Measurements from ENCODE around the gene TLK1.

TLK1 gene

DNA sequence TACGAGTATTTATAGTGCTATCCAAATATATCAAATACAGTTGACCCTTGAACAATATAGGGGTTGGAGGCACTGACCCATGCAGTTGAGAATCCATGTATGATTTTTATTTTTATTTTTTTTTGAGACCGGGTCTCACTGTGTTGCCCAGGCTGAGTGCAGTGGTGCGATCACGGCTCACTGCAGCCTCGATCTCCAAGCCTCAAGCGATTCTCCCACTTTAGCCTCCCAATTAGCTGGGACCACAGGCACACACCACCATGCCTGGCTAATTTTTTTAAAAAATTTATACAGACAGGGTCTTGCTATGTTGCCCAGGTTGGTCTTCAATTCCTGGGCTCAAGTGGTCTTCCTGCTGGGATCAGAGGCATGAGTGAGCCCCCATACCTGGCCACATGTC lies 161.0 kb downstream of the TLK1 start:
- no peak for DNase-seq (ENCODE audit: low read depth)

DNA sequence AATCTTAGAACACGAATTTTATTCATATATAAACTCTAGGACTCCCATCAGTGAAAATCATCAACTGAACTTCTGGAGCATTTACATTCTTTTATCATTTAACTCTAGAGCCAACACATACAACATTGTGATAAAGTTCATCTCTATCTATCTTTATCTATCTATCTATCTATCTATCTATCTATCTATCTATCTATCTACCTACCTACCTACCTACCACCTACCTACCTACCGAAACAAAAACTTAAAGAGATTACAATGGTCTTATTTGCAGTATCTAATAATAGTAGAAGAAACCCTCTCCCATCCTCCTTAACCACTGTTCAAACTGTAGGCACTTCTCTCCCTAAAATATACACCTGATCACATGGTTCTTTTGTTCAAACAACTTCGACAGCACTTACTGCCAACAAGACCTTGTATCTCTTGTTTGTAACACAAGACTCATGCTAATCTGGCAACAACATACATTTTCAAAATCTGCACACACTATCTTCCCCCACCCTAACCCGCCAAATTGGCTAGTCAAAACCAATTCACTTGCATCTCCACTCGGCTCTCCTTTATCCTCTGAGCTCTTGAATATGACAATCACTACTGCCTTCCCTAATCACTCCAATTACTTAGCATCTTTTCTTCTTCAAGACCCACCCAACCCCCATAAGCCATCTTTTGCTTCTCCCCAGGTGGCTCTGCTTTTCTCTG lies 162.6 kb downstream of the TLK1 start:
- DNase-seq (ENCODE audit: low read depth) = no peak

DNA sequence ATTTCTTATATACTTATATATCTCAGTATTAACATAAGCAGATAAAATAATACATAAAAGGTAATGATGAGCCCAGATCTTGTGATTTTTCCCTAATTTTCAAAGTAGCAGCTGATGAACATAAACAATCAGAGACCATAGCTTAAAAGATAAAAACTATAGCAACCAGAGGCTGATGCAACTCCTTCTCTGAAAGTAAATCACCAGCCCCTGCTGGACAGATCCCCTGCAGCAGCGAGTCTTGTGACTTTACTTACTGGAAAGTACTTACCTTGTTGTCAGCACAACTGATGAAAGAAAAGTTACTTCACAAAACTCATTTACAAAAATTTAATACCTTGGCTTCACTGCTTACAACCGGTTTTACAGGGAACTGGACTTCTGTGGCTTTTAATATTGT lies 164.4 kb downstream of the TLK1 start:
- DNase-seq (ENCODE audit: low read depth) = no peak

DNA sequence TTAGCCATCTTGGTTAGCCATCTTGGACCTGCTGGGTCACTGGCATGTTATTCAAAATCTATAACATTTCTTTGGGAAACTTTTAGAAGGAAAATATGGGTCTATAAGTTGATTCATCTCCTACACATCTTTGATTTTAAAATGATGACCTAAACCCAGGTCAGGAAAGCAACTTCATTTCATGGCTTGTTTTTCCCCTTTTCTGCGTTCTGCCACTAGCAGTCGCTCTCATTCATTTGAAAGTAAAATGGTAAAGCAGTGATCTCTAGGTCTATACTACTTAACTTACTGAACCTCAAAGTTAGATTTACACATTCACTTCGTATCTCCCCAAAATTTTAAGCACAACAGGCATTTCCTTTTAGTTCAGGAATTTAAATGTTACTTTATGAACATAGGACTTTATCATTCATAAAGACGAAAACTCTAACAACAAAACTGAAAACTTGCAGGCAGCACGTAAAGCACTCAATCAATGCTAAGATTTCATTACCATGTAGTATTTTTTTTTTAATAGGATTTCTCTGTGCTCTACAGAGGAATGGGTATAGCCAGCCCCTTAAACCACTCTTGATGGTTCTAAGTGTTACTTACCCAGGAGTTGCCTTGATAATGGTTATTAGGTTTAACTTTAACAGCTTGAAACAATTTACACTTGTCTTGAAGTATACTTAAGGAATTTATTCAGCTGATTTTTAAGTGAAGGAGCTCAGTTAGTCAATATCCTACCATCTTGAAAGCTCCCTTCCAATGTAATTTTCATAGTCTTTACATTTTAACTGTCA lies 169.1 kb downstream of the TLK1 start:
- no peak for DNase-seq (ENCODE audit: low read depth)

DNA sequence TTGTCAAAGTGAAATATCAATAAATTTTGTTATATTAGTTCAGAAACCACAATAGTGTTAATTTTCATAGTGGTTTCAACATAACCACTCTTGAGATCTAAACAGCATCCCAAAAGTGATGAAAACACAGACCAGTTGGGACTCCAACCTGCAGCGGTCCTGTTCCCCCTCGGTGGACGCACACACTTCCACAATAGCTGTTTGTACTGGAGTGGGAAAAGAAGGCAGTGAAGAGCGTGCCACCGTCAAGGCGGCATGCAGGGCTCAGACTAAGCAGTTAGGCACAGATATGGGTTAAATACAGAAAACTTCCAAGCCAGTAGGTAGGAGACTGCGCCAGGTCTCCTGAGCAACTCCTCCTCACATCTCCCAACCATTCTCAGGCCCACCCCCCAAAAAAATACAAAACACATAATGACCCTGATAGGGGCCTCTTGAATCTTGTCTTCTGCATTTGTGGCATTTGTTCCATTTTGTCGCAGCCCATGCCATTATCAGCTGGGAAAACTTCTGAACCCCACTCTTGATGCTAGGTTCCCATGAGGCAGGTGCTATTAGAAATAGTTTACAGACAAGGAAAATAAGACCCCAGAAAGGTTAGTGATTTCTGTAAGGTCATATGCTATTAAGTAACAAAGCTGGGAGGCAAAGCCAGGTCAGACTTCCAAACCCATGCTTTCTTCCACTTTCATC lies 174.0 kb downstream of the TLK1 start:
- no peak for DNase-seq (ENCODE audit: low read depth)

DNA sequence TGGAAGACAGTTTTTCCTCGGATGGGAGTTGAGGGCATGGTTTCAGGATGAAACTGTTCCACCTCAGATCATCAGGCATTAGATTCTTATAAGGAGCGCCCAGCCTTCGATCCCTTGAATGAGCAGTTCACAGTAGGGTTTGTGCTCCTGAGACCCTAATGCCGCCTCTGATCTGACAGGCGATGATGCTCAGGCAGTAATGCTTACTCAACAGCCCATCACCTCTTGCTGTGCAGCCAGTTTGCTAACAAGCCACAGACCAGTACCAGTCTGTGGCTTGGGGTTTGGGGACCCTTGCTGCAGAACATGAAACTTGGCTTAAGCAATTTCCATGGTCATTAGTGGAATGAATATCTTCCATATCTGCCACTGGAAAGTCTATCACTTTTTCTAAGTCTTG lies 175.3 kb downstream of the TLK1 start:
- no peak for DNase-seq (ENCODE audit: low read depth)

DNA sequence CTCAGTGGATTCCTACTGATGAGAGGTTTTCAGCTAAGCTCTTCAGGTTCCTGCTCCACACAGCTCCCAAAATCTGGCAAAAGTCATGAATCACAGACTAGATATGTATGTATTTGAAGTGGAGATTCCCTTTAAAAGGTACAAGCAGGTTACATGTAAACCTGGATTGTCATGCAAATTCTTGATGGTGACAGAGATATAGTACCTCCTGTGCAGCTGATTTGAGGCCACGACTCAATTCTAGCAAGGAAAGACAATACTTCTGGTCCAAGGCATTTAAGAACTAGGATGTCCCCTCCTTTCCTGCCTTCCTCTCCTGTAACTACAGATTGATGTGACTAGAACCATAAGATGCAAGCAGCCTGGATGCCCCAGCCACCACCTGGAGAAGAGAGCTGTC lies 176.6 kb downstream of the TLK1 start:
- DNase-seq (ENCODE audit: low read depth) = no peak

DNA sequence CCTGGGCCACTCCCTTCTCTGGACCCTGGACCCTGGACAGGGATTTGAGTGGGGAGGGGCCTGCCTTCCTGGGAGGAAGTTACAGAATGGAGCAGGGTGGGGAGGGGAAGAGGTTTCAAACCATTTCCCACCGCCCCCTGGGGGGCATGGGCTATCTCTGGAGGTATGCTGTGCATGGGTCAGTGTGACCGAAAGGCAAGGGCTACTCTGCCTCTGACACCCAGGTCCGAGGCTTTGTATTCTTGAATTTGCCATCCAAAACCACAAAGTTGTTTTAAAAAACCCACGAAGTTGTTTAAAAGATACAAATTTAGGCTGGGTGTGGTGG lies 184.8 kb downstream of the TLK1 start:
- DNase-seq (ENCODE audit: low read depth) = no peak

DNA sequence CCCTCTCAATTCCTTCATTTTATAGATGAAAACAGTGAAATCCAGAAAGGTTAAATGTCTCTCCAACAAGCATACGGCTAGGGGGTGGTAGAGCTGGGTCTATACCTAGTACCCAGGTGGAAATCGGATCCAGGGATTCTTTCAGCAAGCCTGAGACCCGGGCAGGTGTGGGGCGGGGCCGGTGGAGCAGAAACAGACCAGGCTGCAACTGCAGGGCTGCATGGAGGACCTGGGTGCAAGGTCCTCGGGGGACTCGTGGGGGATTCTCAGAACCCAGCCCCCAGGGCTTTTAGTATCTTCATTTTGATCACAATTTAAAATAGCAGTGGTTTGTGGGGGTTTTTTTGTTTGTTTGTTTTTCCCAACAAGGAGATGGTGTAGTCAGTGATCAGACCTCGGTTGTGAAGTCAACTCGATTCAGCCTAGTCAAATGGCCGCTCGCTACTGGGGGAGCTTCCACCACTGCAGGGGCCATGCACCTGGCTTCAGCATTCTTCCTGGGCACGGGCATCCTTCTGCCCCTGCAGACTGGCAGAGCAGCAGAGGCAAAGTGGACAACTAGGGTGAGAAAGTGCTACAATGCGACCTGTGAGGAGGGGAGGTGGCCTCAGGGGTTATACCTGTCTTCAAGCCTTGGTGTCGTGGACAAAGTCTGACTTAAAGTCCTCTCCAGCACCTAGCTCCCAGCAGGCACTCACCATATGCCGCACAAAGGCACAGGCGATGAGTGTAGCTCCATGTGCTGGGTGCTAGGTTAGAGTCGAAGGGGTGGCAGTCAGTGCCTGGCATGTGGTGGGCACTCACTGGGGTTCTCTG lies 185.4 kb downstream of the TLK1 start:
- no peak for DNase-seq (ENCODE audit: low read depth)

DNA sequence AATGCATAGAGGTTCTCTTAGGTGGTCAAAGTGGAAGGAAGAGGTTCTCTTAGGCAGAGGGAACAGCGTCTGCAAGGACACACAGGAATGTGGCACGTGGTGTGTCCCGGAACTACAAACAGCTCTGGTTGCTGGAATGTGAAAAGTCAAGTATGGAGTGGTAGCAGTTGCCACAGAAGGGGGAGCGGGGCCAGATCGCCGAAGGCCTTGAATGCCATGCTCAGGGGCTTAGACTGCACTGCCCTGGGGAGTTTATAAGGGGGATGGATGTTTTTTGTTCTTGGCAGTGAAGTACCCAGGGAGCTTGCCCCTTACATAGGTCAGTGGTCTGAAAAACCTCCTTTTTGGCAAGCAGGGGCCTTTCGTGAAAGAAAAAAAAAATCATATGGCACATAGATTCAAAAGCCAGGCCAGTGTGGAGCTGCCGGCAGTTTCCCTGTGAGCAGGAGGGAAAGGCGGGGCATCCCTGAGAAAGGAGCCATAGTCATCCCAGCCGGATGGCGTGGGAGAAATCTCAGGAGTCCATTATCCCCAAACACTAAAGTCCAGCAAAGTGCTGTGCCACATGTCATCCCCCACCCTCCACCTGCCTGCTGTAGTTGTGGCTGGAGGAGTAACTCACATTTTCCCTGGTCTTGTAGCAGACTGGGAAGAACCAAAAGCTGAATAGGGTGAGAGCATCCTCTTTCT lies 186.2 kb downstream of the TLK1 start:
- no peak for DNase-seq (ENCODE audit: low read depth)

DNA sequence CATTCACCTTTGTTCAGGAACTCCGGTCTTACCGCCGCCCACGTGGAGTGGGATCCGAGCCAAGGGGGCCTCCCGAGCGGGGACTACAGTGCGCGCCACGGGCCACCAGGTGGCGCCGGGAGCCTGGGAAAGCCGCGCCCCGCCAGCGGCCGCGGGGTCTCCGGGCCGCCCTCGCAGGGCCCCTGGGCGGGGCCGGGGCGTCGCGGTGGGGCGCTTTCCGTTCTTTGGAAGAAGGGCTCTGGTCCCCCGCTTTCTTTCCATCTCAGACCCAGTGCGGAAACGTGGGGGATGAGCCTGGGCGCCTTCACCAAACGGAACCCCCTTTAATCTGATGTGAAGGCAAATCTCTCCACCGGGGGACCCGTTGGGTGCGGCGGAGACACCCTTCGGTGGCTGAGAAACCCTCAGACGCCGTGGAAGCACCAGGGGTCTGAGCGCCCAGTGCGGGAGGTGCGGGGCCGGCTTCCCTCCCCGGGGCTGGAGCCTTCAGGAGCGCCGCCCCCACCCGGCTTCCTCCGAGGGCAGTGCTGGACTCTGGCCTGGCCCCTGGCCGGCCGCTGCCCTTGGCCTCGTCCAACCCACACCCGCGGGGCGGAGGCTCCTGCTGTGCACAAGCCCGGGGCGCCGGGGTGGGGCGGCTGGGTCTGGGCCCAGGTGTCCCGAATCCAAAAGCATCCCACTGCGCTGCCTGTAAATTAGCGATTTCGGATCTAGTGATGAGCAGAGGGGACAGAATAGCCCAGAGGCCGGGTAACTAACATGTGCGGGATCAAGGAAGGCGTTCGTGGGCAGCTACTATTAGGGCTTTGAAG lies 187.0 kb downstream of the TLK1 start:
- peak; percentile 33 for DNase-seq (ENCODE audit: low read depth)

DNA sequence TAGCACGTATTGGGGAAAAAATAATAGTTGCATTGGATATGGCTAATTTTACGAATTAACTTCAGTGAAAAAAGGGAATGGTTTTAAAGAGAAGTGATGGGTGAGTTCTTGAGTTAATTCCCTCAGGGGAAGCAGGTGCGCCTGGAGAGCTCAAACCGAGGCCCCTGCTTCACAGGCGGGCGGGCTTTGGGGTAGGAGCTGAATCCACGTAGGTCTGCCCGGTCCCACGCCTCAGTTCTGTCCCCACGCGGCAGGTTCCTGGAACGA lies 187.5 kb downstream of the TLK1 start:
- DNase-seq (ENCODE audit: low read depth) = no peak

DNA sequence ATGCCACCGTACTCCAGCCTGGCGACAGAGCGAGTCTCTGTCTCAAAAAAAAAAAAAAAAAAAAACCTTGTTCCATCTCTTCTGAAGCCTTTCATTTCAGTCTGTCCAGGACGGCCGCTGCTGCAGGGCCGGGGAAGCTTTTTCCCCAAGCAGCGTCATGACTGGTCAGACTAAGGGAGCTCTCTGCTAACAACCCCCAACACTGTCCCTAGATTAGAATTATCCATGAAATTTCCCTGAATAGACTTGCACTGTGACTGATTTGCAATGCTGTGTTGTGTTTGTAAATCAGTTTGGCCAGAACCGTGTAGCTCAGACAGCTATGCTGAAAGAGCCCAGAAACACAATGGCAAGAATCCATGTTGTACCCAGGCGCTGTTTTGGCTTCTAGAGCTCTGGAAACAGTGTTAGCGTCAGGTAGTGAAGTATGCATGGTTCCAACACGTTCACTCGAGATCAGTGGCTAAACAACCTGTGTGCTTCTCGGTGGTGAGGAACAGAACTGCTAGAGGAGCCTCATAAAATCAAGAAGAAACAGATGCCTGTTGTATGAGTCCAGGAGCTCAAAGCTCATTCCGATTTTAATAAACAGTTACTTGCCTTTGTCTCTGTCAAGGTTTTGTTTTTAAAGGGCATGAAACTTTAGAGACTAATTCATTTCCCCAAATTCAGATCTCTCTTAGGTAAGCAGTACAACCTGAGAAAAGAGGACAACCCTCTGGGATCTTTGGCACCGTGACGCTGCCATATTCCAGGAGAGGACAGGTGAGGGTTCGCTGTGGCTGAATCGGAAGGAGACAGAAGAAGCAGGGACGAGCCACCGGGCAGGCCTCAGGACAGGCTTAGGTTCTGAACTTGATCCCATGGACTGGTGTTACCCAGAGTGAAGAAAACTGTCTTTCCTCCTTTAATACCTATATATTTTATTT lies 188.1 kb downstream of the TLK1 start:
- DNase-seq (ENCODE audit: low read depth) = no peak

DNA sequence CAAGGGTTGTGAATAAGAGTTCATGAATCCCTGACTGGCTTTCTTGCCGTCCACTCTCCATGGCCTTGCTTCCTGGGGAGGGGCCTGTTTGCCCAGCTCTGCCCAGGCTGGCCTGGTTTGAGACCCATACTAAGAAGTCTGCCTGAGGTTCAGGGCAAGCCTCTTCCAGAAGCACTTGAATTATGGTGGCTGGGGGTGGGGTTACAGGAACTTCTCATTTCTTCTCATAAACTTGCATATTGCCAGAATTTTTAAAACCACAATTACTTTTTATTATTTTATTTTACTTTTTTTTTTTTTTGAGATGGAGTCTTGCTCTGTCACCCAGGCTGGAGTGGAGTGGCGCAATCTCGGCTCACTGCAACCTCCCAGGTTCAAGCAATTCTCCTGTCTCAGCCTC lies 189.6 kb downstream of the TLK1 start:
- DNase-seq (ENCODE audit: low read depth) = no peak

DNA sequence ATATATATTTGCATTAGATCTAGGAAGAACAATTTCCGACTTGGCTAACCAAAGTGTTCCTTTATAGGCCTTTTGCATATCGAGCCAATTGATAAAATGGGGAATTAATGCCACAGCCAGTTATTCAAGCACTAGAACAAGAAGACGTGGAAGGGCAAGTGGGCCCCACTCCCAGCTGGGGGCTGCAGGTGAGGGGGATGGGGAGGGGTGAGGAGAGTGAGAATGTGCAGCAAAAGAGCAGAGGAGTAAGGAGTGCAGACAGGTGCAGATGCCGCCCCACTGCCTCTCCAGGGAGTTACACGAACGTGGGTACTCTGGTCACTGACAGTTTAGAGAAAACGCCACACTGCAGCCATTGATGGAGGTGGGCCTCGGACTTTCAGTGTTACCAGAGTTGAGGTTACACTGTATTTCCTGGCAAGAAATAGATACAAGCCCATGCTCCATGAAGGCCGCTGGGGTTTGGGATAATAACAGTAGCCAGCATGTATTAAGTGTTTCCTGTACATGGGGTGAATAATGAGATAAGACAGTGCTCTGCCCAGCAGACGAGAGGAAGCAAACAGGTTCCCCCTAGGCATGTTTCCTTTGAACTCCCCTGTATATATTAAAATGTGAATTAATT lies 190.7 kb downstream of the TLK1 start:
- DNase-seq (ENCODE audit: low read depth) = no peak

DNA sequence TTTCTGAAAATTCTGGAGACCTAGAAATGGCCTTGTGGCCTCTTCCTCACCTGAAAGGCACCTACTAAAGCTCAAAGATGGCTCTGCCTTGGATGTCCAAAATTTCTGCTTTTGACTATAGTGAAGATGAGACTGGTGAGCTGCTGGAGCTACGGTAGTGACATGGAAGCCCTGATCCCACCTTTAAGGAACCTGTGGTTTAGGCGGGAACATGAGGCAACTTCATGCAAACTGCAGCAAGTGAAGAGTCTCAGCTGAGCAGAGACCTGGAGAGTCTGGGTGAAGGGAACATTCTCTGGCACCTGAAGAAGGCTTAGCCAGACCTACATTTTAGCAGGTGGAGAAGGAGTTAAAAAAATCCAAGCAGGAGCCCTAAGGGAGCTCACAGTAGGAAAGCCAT lies 191.7 kb downstream of the TLK1 start:
- DNase-seq (ENCODE audit: low read depth) = no peak

DNA sequence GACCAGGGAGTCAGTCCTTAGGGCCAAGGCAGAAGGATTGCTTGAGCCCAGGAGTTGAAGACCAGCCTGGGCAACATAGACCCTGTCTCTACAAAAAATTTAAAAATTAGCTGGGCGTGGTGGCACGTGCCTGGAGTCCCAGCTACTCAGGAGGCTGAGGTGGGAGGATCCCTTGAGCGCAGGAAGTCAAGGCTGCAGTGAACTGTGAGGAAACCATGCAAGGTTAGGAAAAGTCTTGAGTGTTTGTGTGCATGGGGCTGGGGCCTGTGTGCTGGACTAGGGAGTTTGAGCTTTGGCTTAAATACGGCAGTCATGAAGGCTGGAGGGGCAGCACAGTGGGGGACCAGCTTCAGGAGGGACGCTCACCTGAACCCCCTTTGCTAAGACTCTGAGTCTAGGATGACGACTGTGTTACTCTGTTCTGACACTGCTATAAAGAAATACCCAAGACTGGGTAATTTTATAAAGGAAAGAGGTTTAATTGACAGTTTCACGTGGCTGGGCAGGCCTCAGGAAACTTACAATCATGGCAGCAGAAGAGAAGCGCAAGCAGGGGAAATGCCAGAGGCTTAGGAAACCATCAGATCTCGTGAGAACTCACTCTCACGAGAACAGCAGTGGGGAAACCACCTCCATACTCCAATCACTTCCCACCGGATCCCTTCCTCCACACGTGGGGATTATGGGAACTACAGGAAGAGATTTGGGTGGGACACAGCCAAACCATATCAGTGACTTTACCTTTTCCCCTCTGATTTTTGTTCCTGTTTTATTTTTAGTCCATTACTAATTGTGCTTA lies 192.3 kb downstream of the TLK1 start:
- no peak for DNase-seq (ENCODE audit: low read depth)

DNA sequence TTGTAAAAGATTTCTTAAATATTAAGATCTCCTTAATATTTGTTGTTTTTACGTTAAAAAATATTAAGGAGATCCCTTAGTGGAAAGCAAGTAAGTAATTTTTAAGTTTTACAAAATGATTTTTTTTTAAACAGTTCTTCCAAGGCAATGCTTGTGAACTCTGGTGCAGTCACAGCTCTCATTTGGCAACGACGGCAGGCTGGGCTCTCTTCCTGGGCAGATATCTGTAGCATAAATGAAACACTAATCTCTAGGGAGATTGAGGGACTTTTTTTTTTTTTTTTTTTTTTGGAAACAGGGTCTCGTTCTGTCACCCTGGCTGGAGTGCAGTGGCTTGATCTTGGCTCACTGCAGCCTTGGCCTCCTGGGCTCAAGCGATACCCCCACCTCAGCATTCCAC lies 193.1 kb downstream of the TLK1 start:
- no peak for DNase-seq (ENCODE audit: low read depth)
